ENCODE measurements around the gene BAIAP3.

Gene BAIAP3, protein sequence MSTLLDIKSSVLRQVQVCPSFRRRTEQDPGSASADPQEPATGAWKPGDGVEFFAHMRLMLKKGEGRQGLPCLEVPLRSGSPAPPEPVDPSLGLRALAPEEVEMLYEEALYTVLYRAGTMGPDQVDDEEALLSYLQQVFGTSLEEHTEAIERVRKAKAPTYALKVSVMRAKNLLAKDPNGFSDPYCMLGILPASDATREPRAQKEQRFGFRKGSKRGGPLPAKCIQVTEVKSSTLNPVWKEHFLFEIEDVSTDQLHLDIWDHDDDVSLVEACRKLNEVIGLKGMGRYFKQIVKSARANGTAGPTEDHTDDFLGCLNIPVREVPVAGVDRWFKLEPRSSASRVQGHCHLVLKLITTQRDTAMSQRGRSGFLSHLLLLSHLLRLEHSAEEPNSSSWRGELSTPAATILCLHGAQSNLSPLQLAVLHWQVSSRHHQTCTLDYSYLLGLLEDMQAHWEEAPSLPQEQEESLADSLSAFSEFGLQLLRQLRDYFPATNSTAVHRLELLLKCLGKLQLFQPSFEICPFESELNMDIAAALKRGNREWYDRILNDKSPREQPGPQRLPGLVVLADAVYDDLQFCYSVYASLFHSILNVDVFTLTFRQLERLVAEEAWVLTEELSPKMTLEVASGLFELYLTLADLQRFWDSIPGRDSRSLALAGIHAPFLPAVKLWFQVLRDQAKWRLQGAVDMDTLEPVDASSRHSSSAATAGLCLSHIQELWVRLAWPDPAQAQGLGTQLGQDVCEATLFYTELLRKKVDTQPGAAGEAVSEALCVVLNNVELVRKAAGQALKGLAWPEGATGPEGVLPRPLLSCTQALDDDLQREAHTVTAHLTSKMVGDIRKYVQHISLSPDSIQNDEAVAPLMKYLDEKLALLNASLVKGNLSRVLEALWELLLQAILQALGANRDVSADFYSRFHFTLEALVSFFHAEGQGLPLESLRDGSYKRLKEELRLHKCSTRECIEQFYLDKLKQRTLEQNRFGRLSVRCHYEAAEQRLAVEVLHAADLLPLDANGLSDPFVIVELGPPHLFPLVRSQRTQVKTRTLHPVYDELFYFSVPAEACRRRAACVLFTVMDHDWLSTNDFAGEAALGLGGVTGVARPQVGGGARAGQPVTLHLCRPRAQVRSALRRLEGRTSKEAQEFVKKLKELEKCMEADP

DNA sequence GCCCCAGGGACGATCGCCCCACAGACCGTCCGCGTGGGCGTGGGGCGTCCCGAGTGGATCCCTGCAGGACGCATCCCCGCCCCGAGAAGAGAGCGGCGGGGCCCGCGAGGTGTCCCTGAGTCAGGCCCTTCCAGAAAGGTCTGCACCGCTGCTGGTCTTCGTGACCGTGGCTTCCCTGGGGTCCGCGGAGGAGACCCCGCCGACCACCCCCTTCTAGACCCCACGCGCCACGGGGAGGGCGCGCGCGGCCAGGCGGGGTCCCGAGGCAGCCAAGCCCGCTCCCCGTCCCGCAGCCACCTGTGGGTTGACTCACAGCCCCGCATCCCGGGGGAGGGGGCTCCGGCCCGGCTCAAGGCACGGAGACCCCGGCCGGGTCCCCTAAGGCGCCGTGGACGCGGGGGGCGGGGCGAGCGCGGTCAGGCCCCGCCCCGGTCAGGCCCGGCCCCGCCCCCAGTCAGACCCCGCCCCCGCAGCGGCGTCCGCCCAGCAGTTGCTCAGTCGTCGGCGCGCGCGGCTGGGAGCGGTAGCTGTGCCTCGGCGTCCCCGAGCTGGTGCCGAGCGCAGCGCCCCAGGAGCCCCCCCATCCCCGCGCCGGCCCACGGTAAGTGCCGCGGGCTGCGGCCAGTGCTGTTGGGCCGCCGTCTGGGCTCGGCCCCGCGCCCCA is at the start of gene BAIAP3:
Gene BAIAP3, plus strand, starts transcription at position 497 of the 664 bp plus-strand sequence. CDS start 4,905 bp downstream, outside the sequence.
- TF ChIP-seq, protein P1, sequence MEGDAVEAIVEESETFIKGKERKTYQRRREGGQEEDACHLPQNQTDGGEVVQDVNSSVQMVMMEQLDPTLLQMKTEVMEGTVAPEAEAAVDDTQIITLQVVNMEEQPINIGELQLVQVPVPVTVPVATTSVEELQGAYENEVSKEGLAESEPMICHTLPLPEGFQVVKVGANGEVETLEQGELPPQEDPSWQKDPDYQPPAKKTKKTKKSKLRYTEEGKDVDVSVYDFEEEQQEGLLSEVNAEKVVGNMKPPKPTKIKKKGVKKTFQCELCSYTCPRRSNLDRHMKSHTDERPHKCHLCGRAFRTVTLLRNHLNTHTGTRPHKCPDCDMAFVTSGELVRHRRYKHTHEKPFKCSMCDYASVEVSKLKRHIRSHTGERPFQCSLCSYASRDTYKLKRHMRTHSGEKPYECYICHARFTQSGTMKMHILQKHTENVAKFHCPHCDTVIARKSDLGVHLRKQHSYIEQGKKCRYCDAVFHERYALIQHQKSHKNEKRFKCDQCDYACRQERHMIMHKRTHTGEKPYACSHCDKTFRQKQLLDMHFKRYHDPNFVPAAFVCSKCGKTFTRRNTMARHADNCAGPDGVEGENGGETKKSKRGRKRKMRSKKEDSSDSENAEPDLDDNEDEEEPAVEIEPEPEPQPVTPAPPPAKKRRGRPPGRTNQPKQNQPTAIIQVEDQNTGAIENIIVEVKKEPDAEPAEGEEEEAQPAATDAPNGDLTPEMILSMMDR (IDR thresholded peaks at IDR 0.05; ENCODE audit: borderline replicate concordance, insufficient read depth, low read depth, low read length), result no peak
- H3K4me3 ChIP-seq (ENCODE audit: low read depth, low read length), result no peak within 1 kb of the TSS

DNA sequence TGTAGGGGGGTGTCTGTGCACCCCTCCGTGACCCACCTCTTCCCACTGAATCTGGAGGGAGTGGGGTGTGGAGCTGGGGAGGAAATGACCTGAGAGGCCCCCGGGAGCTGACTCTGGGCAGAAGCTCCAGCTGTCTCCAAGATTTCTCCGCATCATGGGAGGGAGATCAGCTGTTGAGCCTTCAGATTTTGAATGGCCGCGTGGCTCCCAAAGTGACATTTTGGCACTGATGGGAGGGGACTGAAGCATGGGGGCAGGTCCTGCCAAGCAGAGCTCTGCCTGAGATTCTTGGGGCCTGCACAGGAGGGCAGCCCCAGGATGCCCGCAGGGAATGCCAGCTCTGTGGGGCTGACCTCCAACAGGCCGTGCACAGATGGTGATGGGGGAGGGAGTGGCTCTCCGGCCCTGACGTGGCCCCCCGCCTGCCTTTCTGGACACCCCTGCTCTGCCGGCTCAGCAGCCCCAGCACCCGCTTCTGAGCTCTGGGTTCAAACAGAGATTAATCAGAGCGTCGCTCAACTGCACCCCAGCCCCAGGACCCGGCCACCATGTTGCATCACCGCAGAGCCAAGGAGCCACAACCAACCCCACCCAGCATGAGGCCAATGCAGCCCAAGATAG is 49.3 kb upstream of the BAIAP3 start:
- H3K4me3 ChIP-seq (ENCODE audit: low read depth, low read length), result no peak overlapping the region
- TF ChIP-seq, protein P1 (IDR thresholded peaks at IDR 0.05; ENCODE audit: borderline replicate concordance, insufficient read depth, low read depth, low read length), result no peak

DNA sequence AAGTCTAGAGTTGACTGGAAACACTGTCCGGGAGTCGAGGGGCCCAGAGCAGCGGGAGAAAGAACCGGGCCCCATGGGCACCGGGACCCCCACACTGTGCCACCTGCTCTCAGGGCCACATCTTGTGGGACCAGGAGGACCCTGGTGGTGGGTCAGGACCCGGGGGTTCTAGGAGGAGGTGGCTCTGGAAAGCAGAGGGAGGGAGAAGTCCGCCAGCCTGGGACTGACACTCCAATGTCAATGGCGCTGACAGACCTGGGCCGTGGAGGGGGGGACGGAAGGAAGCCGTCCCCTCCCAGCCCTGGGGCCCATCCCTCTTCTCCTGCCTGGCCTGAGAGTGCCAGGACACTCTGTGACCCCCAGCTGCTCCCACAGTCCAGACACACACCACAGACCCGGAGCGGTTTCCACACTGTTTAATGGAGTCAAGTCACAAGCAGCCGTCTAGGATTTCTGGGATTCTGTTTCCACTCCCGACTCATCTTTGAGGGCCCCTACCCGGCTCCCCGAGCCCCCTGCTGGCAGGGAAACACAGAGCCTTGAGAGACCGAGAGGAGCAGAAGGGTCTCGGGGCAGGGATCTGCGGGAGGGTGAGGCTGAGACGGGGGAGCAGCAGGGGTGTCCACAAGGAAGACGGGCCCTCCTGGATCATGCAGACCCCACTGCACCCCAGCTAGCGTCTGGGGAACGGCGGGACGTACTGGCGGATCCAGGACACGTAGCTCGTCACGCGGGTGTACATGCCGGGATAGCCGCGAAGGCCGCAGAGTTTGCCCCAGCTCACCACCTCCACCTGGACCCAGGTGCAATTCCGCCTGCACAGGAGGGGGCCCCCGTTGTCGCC is 47.6 kb upstream of the BAIAP3 start:
- TF ChIP-seq, protein P1 (IDR thresholded peaks at IDR 0.05; ENCODE audit: borderline replicate concordance, insufficient read depth, low read depth, low read length), result no peak
- H3K4me3 ChIP-seq (ENCODE audit: low read depth, low read length), result no peak overlapping the region

DNA sequence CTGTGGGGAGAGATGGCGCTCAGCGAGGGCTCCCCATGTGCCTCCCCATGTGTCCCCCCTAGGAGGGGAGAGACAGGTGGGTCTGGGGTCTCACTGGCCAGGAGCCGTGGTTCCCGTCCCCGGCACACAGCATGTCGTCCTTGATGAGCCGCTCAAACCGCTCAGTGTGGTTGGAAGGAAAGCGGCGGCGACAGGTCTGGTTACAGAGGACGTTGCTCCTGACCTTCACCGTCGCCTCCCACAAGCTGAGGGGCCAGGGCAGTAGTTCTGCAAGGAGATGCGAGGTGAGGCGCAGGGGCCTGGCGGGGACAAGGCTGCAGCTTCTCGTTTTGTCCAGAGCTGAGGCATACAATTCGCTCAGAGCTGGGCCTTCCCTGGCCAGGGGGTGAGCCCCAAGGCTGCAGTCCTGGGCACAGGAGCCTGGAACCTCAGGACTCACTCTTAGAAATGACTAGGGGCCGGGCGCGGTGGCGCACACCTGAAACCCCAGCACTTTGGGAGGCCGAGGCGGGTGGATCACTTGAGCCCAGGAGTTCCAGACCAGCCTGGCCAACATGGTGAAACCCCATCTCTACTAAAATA is 46.8 kb upstream of the BAIAP3 start:
- TF ChIP-seq, protein P1 (IDR thresholded peaks at IDR 0.05; ENCODE audit: borderline replicate concordance, insufficient read depth, low read depth, low read length), result no peak
- H3K4me3 ChIP-seq (ENCODE audit: low read depth, low read length), result no peak overlapping the region

DNA sequence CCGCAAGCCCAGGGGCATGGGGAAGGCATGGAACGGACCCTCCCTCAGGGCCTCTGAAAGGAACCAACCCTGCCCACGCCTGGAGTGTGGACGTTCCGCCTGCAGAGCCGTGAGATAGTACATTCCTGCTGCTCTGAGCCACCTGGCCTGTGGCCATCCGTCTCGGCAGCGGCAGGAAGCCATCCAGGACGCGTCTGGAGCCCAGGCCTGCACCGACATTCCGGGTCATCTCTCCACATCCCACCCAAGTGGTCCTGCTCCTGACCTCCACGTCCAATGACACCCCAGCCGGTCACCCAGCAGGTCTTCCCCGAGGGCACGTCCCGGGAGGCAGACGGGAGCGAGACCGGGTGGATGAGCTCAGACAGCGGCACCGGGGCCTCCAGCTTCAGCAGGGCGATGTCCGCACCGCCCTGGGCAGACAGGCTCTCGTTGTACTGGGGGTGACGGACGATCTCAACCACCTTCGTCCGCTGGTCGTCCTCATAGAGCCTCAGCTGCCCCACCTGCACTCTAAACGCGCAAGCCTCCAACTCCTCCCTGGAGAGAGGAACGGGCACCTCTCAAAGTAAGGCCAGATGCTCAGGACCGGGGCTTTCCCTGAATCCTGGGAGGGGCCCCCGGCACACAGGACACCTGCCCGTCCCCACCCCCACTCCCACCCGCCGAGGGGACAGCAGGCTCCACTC is 45.3 kb upstream of the BAIAP3 start:
- TF ChIP-seq, protein P1 (IDR thresholded peaks at IDR 0.05; ENCODE audit: borderline replicate concordance, insufficient read depth, low read depth, low read length), result no peak
- no peak overlapping the region for H3K4me3 ChIP-seq (ENCODE audit: low read depth, low read length)
